ENCODE measurements around the gene S100A3.

DNA sequence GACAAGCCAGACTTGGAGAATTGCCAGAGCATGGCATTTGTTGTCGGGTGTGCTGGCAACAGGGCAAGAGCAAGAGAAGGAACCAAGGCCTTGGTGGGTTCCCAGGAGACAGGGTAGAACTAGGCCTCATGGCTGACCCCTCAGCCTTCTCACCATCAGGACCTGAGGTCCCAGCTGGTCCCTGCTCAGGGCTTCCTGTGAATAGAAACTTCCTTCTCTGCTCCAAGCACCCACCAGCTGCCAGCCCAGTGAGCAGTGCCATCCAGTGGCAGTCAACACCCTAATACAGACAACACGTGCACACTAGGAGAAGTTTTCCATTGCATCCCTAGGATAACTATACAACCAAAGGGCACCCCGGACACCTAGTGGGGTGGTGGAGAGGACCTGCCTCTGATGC is 36.0 kb downstream of the S100A3 start:
- TF ChIP-seq, protein P1, sequence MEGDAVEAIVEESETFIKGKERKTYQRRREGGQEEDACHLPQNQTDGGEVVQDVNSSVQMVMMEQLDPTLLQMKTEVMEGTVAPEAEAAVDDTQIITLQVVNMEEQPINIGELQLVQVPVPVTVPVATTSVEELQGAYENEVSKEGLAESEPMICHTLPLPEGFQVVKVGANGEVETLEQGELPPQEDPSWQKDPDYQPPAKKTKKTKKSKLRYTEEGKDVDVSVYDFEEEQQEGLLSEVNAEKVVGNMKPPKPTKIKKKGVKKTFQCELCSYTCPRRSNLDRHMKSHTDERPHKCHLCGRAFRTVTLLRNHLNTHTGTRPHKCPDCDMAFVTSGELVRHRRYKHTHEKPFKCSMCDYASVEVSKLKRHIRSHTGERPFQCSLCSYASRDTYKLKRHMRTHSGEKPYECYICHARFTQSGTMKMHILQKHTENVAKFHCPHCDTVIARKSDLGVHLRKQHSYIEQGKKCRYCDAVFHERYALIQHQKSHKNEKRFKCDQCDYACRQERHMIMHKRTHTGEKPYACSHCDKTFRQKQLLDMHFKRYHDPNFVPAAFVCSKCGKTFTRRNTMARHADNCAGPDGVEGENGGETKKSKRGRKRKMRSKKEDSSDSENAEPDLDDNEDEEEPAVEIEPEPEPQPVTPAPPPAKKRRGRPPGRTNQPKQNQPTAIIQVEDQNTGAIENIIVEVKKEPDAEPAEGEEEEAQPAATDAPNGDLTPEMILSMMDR (conservative IDR thresholded peaks at IDR 0.05) = no peak
- TF ChIP-seq EZH2 (IDR thresholded peaks at IDR 0.05; ENCODE audit: low read depth) = no peak
